Liver (tissue), 9 donors: Measurements from ENCODE around the gene MAP2K4. TPM values are rescaled to one million over a fixed set of nuclear protein-coding genes. Genes with fewer than 3 reads are reported as not detected.

ENCODE experiments used
- DNase-seq: peaks from one replicate; pipeline ENCODE4 v3.0.0-alpha.2; 2017; ENCODE audit warnings: low spot score
- H3K27ac ChIP-seq, 2 donors: one replicate each; pipeline ENCODE4 v1.7.0; 2013; ENCODE audit warnings: inconsistent platforms in 2 of 2, low read length in 2 of 2, control low read depth in 1 of 2, low read depth in 1 of 2, mild to moderate bottlenecking in 1 of 2
- H3K27me3 ChIP-seq, 4 donors: one replicate each; pipeline versions ENCODE4 v1.6.1 to v1.7.0; 2013; ENCODE audit warnings: low read length in 3 of 4, inconsistent platforms in 1 of 4, mild to moderate bottlenecking in 1 of 4, moderate library complexity in 1 of 4; ENCODE audit not compliant: control insufficient read depth in 4 of 4, insufficient read depth in 4 of 4
- H3K36me3 ChIP-seq, 4 donors: one replicate each; pipeline versions ENCODE4 v1.6.1 to v1.7.0; 2013; ENCODE audit warnings: low read length in 3 of 4, mild to moderate bottlenecking in 3 of 4, low read depth in 1 of 4, moderate library complexity in 1 of 4; ENCODE audit not compliant: control insufficient read depth in 4 of 4, insufficient read depth in 3 of 4
- H3K4me1 ChIP-seq, 4 donors: one replicate each; pipeline versions ENCODE4 v1.6.1 to v1.7.0; 2013; ENCODE audit warnings: low read length in 3 of 4, mild to moderate bottlenecking in 3 of 4, moderate library complexity in 1 of 4; ENCODE audit not compliant: control insufficient read depth in 4 of 4, insufficient read depth in 4 of 4
- H3K4me3 ChIP-seq, 3 donors: one replicate each; pipeline versions ENCODE4 v1.6.1 to v1.7.0; 2013; ENCODE audit warnings: low read length in 3 of 3, control low read depth in 1 of 3, low read depth in 1 of 3, mild to moderate bottlenecking in 1 of 3
- H3K9ac ChIP-seq, 2 donors: one replicate each; pipeline ENCODE4 v1.7.0; 2013; ENCODE audit warnings: low read length in 2 of 2, mild to moderate bottlenecking in 2 of 2, moderate library complexity in 2 of 2, control low read depth in 1 of 2, low read depth in 1 of 2
- H3K9me3 ChIP-seq, 4 donors: one replicate each; pipeline versions ENCODE4 v1.6.1 to v1.7.0; 2013; ENCODE audit warnings: low read length in 3 of 4; ENCODE audit not compliant: control insufficient read depth in 4 of 4
- EGR1 ChIP-seq, 2 donors: IDR thresholded peaks; 2 replicates each; pipeline ENCODE4 v1.6.1; 2016 to 2018; ENCODE audit warnings: antibody characterized with exemption in 2 of 2, low read depth in 2 of 2
- FOXA1 ChIP-seq: IDR thresholded peaks from 2 replicates; pipeline ENCODE4 v1.6.1; 2016; ENCODE audit warnings: antibody characterized with exemption
- FOXA2 ChIP-seq: IDR thresholded peaks from 2 replicates; pipeline ENCODE4 v1.6.1; 2016; ENCODE audit warnings: antibody characterized with exemption
- GABPA ChIP-seq, 2 donors: IDR thresholded peaks in 1 of 2; conservative IDR thresholded peaks in 1 of 2; 2 replicates each; pipeline ENCODE4 v1.6.1; 2016; ENCODE audit warnings: antibody characterized with exemption in 2 of 2, mild to moderate bottlenecking in 1 of 2, moderate library complexity in 1 of 2
- HNF4A ChIP-seq, 2 donors: conservative IDR thresholded peaks; 2 replicates each; pipeline ENCODE4 v1.6.1; 2016; ENCODE audit warnings: antibody characterized with exemption in 2 of 2, mild to moderate bottlenecking in 2 of 2
- HNF4G ChIP-seq: IDR thresholded peaks from 2 replicates; pipeline ENCODE4 v1.6.1; 2016; ENCODE audit warnings: antibody characterized with exemption
- JUND ChIP-seq, 2 donors: IDR thresholded peaks; 2 replicates each; pipeline ENCODE4 v1.6.1; 2016; ENCODE audit warnings: antibody characterized with exemption in 2 of 2
- NR2F2 ChIP-seq: IDR thresholded peaks from 2 replicates; pipeline ENCODE4 v1.6.1; 2016; ENCODE audit warnings: antibody characterized with exemption
- RAD21 ChIP-seq, 2 donors: IDR thresholded peaks; 2 replicates each; pipeline ENCODE4 v1.6.1; 2016; ENCODE audit warnings: antibody characterized with exemption in 2 of 2, mild to moderate bottlenecking in 2 of 2
- RXRA ChIP-seq, 2 donors: IDR thresholded peaks; 2 replicates each; pipeline ENCODE4 v1.6.1; 2017 to 2018; ENCODE audit warnings: antibody characterized with exemption in 2 of 2, mild to moderate bottlenecking in 1 of 2
- SP1 ChIP-seq: IDR thresholded peaks from 2 replicates; pipeline ENCODE4 v1.6.1; 2018; ENCODE audit warnings: antibody characterized with exemption, mild to moderate bottlenecking
- TAF1 ChIP-seq: conservative IDR thresholded peaks from 2 replicates; pipeline ENCODE4 v1.6.1; 2016; ENCODE audit warnings: antibody characterized with exemption, mild to moderate bottlenecking
- YY1 ChIP-seq: IDR thresholded peaks from 2 replicates; pipeline ENCODE4 v1.6.1; 2016; ENCODE audit warnings: antibody characterized with exemption, mild to moderate bottlenecking
- WGBS: extraction: QIAGEN DNeasy Blood & Tissue Kit; methylation state at CpG from one replicate; pipeline ENCODE4 v1.1.7; 2013; 5-methylcytosine and 5-hydroxymethylcytosine counted together
- polyA plus RNA-seq, 2 donors: library from polyadenylated mRNA; stranded (reverse) in 1 of 2; unstranded in 1 of 2; fragments of 200-250 nt in 1 of 2; fragments of >200 nt in 1 of 2; fragmentation: Nextera tagmentation in 1 of 2; extraction: Ambion mirVana in 1 of 2; gene quantifications; one replicate each; pipeline versions ENCODE4 v1.2.1 to v1.2.3, GENCODE V29; 2013 to 2015
- total RNA-seq, 2 donors: library from RNA; depleted of rRNA; stranded (reverse); fragments of >200 nt; gene quantifications; one replicate each; pipeline ENCODE4 v1.2.3, GENCODE V29; 2014
- TF ChIP-seq, protein P1 (sequence below): fragments of 150-350 bp; IDR thresholded peaks from 2 replicates; pipeline ENCODE4 v1.5.1; 2017; ENCODE audit warnings: improper control_type of control experiment, low read depth, low read length; ENCODE audit not compliant: missing input control
- TF ChIP-seq, protein P2 (sequence below): IDR thresholded peaks from 2 replicates; pipeline ENCODE4 v1.6.1; 2016; ENCODE audit warnings: antibody characterized with exemption
- TF ChIP-seq, protein P3 (sequence below): IDR thresholded peaks from 2 replicates; pipeline ENCODE4 v1.6.1; 2016; ENCODE audit warnings: antibody characterized with exemption
- TF ChIP-seq, protein P4 (sequence below): IDR thresholded peaks from 2 replicates; pipeline ENCODE4 v1.6.1; 2016; ENCODE audit warnings: antibody characterized with exemption, mild to moderate bottlenecking
- TF ChIP-seq, protein P5 (sequence below): IDR thresholded peaks from 2 replicates; pipeline ENCODE4 v1.6.1; 2016; ENCODE audit warnings: antibody characterized with exemption
- donor health status: healthy.
- donor health status: healthy.
- donor health status: healthy.
- donor health status: healthy.
- donor health status: healthy.

Gene MAP2K4
- total and polyA plus RNA-seq, 4 donors: 9.2 to 23.8 (median 14.7) TPM

DNA sequence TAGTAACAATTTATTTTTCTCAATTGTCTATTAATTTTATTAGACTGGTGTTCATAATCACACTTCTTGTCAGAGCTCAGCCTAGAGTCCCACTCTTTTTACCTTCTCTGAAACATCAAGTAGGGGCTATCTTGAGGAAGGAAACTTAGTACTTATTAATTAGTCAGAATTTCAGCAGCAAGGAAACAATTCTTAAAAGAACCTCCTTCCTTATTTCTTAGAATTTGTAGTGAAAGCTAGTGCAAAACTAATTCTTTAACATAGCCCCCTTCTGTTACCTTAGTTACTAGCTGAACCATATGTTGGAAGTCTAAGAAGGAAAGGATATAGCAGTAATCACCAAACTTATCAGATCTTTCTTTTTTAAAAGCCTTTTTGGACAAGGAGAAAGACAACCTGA lies 35.2 kb downstream of the MAP2K4 start (continued):
- TF ChIP-seq, protein P1, sequence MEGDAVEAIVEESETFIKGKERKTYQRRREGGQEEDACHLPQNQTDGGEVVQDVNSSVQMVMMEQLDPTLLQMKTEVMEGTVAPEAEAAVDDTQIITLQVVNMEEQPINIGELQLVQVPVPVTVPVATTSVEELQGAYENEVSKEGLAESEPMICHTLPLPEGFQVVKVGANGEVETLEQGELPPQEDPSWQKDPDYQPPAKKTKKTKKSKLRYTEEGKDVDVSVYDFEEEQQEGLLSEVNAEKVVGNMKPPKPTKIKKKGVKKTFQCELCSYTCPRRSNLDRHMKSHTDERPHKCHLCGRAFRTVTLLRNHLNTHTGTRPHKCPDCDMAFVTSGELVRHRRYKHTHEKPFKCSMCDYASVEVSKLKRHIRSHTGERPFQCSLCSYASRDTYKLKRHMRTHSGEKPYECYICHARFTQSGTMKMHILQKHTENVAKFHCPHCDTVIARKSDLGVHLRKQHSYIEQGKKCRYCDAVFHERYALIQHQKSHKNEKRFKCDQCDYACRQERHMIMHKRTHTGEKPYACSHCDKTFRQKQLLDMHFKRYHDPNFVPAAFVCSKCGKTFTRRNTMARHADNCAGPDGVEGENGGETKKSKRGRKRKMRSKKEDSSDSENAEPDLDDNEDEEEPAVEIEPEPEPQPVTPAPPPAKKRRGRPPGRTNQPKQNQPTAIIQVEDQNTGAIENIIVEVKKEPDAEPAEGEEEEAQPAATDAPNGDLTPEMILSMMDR: no peak
- TF ChIP-seq RAD21 (IDR thresholded peaks at IDR 0.05): no peak
- no peak for TF ChIP-seq GABPA (IDR thresholded peaks at IDR 0.05 in 1 of 2, conservative IDR thresholded peaks at IDR 0.05 in 1 of 2)
- no peak for TF ChIP-seq TAF1
- TF ChIP-seq HNF4G: no peak

DNA sequence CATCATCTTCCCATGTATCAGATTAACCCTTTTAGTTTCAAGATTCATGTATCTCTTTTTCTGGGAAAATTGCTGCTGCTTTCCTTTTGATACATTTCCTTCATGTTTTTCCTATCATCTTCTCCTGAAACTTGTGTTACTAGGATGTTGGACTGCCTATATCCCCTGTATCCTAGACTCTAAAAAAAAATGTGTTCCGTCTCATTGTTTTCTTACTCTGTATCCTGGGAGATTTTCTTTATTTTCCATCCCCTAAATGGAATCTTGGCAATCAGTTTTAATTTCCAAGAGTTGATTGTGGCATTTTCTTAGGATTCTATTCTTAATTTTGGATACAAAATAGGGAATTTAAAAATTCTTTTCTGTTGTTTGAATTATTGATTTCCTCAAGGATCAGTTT lies 36.8 kb downstream of the MAP2K4 start:
- no peak overlapping the region for H3K27ac ChIP-seq
- no peaks in the 10 kb centered on the region for H3K9me3 ChIP-seq
- no peak overlapping the region for H3K9ac ChIP-seq
- H3K36me3 ChIP-seq: peaks cover 0 to 5% (median under 1%) of the 10 kb centered on the region in 4 donors
- H3K4me3 ChIP-seq: no peak overlapping the region
- WGBS: 99% methylated on average over 1 of the region's 1 CpG
- TF ChIP-seq FOXA2: no peak
- TF ChIP-seq, protein P2, sequence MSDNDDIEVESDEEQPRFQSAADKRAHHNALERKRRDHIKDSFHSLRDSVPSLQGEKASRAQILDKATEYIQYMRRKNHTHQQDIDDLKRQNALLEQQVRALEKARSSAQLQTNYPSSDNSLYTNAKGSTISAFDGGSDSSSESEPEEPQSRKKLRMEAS: no peak
- TF ChIP-seq YY1: no peak
- TF ChIP-seq, protein P1: no peak
- no peak for TF ChIP-seq RAD21 (IDR thresholded peaks at IDR 0.05)
- TF ChIP-seq RXRA (IDR thresholded peaks at IDR 0.05): no peak
- TF ChIP-seq NR2F2: no peak
- TF ChIP-seq HNF4A (conservative IDR thresholded peaks at IDR 0.05): no peak
- TF ChIP-seq, protein P3, sequence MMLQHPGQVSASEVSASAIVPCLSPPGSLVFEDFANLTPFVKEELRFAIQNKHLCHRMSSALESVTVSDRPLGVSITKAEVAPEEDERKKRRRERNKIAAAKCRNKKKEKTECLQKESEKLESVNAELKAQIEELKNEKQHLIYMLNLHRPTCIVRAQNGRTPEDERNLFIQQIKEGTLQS: no peak
- TF ChIP-seq GABPA (IDR thresholded peaks at IDR 0.05 in 1 of 2, conservative IDR thresholded peaks at IDR 0.05 in 1 of 2): no peak
- no peak for TF ChIP-seq HNF4G
- TF ChIP-seq, protein P4, sequence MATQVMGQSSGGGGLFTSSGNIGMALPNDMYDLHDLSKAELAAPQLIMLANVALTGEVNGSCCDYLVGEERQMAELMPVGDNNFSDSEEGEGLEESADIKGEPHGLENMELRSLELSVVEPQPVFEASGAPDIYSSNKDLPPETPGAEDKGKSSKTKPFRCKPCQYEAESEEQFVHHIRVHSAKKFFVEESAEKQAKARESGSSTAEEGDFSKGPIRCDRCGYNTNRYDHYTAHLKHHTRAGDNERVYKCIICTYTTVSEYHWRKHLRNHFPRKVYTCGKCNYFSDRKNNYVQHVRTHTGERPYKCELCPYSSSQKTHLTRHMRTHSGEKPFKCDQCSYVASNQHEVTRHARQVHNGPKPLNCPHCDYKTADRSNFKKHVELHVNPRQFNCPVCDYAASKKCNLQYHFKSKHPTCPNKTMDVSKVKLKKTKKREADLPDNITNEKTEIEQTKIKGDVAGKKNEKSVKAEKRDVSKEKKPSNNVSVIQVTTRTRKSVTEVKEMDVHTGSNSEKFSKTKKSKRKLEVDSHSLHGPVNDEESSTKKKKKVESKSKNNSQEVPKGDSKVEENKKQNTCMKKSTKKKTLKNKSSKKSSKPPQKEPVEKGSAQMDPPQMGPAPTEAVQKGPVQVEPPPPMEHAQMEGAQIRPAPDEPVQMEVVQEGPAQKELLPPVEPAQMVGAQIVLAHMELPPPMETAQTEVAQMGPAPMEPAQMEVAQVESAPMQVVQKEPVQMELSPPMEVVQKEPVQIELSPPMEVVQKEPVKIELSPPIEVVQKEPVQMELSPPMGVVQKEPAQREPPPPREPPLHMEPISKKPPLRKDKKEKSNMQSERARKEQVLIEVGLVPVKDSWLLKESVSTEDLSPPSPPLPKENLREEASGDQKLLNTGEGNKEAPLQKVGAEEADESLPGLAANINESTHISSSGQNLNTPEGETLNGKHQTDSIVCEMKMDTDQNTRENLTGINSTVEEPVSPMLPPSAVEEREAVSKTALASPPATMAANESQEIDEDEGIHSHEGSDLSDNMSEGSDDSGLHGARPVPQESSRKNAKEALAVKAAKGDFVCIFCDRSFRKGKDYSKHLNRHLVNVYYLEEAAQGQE: no peak
- TF ChIP-seq EGR1 (IDR thresholded peaks at IDR 0.05; ENCODE audit: low read depth in 2 of 2): no peak
- TF ChIP-seq, protein P5, sequence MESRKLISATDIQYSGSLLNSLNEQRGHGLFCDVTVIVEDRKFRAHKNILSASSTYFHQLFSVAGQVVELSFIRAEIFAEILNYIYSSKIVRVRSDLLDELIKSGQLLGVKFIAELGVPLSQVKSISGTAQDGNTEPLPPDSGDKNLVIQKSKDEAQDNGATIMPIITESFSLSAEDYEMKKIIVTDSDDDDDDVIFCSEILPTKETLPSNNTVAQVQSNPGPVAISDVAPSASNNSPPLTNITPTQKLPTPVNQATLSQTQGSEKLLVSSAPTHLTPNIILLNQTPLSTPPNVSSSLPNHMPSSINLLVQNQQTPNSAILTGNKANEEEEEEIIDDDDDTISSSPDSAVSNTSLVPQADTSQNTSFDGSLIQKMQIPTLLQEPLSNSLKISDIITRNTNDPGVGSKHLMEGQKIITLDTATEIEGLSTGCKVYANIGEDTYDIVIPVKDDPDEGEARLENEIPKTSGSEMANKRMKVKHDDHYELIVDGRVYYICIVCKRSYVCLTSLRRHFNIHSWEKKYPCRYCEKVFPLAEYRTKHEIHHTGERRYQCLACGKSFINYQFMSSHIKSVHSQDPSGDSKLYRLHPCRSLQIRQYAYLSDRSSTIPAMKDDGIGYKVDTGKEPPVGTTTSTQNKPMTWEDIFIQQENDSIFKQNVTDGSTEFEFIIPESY: no peak
- TF ChIP-seq FOXA1: no peak
- TF ChIP-seq JUND (IDR thresholded peaks at IDR 0.05): no peak
- no peak for TF ChIP-seq TAF1
- no peak for TF ChIP-seq SP1
- H3K4me1 ChIP-seq: no peaks in the 10 kb centered on the region
- DNase-seq: no peak
- no peaks in the 10 kb centered on the region for H3K27me3 ChIP-seq
